ENCODE results near the gene MAP3K7CL. TPM values are rescaled to one million over a fixed set of nuclear protein-coding genes. Genes with fewer than 3 reads are reported as not detected.

Gene MAP3K7CL
- total RNA-seq, 1 experiment from 2014 or later, result 0.15 TPM

GRCh38 chr21:29184037-29184436, 53.6 kb downstream of the MAP3K7CL start:
- ChIA-PET POLR2A (no interaction called here), CTCF (no interaction called here)
- Mint-ChIP-seq H3K36me3 (no peaks in the 10 kb centered on the region), H3K9me3 (no peaks in the 10 kb centered on the region), H3K4me3 (no peak overlapping the region), H3K27ac (no peak overlapping the region), H3K27me3 (ENCODE audit: low read depth) (peaks cover 55% of the 10 kb centered on the region), H3K4me1 (peaks cover 23% of the 10 kb centered on the region)
- no peak for ATAC-seq
- no peak for DNase-seq (ENCODE audit: low spot score)
- TF ChIP-seq CDX4 (CRISPR knock-in tag; IDR thresholded peaks at IDR 0.05; ENCODE audit: borderline replicate concordance) (no peak), USF2 (CRISPR knock-in tag; IDR thresholded peaks at IDR 0.05) (no peak), MYBL2 (CRISPR knock-in tag; IDR thresholded peaks at IDR 0.05) (no peak), ZNF425 (CRISPR knock-in tag; conservative IDR thresholded peaks at IDR 0.05) (no peak), TP53 (CRISPR knock-in tag; IDR thresholded peaks at IDR 0.05) (no peak), MLX (CRISPR knock-in tag; IDR thresholded peaks at IDR 0.05) (no peak), JUN (CRISPR knock-in tag; IDR thresholded peaks at IDR 0.05) (no peak), PREB (CRISPR knock-in tag; IDR thresholded peaks at IDR 0.05; ENCODE audit: borderline replicate concordance) (no peak), SOX15 (CRISPR knock-in tag; IDR thresholded peaks at IDR 0.05) (no peak), E2F4 (CRISPR knock-in tag; IDR thresholded peaks at IDR 0.05; ENCODE audit: borderline replicate concordance, low read depth) (no peak), ZBTB43 (CRISPR knock-in tag; IDR thresholded peaks at IDR 0.05) (no peak), ZNF396 (CRISPR knock-in tag; IDR thresholded peaks at IDR 0.05; ENCODE audit: borderline replicate concordance) (no peak), NFYB (CRISPR knock-in tag; conservative IDR thresholded peaks at IDR 0.05; ENCODE audit: low read depth) (no peak), FOXP1 (CRISPR knock-in tag; IDR thresholded peaks at IDR 0.05; ENCODE audit: borderline replicate concordance) (no peak), ERG (CRISPR knock-in tag; IDR thresholded peaks at IDR 0.05) (no peak), ZNF423 (CRISPR knock-in tag; IDR thresholded peaks at IDR 0.05) (no peak), MXD4 (CRISPR knock-in tag; IDR thresholded peaks at IDR 0.05; ENCODE audit: borderline replicate concordance) (no peak), SMAD4 (CRISPR knock-in tag; IDR thresholded peaks at IDR 0.05) (no peak), SP1 (CRISPR knock-in tag; conservative IDR thresholded peaks at IDR 0.05) (no peak), ZBTB21 (CRISPR knock-in tag; IDR thresholded peaks at IDR 0.05; ENCODE audit: borderline replicate concordance) (no peak)

Data from WTC11 (cell line).